ENCODE data around the gene LAMA4.

DNA sequence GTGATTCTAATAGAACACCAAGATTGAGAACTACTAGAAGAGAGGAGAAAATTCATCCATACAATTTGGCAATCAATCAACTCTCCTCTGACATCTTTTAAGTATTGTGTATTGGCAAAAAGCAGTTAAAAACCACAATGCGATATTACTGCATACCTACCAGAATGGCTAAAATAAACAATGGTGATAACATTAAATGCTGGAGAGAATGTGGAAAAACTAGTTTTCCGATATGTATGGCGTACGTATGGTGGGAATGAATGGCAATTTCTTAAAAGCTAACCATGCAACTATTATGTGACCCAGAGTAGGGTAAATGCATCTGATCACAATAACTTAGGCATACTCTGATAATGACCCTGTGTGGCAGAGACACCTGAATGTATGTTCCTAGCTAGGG lies 29.3 kb upstream of the LAMA4 start:
- TF ChIP-seq, protein P1, sequence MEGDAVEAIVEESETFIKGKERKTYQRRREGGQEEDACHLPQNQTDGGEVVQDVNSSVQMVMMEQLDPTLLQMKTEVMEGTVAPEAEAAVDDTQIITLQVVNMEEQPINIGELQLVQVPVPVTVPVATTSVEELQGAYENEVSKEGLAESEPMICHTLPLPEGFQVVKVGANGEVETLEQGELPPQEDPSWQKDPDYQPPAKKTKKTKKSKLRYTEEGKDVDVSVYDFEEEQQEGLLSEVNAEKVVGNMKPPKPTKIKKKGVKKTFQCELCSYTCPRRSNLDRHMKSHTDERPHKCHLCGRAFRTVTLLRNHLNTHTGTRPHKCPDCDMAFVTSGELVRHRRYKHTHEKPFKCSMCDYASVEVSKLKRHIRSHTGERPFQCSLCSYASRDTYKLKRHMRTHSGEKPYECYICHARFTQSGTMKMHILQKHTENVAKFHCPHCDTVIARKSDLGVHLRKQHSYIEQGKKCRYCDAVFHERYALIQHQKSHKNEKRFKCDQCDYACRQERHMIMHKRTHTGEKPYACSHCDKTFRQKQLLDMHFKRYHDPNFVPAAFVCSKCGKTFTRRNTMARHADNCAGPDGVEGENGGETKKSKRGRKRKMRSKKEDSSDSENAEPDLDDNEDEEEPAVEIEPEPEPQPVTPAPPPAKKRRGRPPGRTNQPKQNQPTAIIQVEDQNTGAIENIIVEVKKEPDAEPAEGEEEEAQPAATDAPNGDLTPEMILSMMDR (conservative IDR thresholded peaks at IDR 0.05) = no peak
- no peak for TF ChIP-seq ZFX (IDR thresholded peaks at IDR 0.05)

Measured in C4-2B (cell line).